ENCODE results near the gene ATP8B1.

- no peak for TF ChIP-seq CTCF (IDR thresholded peaks at IDR 0.05)
- TF ChIP-seq POLR2A (IDR thresholded peaks at IDR 0.05) = no peak
Measured at GRCh38 chr18:57789759-57790158, 13.4 kb downstream of the ATP8B1 start.
